HepG2 (cell line): ENCODE measurements around the gene METAP1D. TPM values are rescaled to one million over a fixed set of nuclear protein-coding genes. Genes with fewer than 3 reads are reported as not detected.
A peak's percentile ranks its signal among the peaks of the same experiment; 100 is the strongest.

Experiments
- ARID5B ChIP-seq: IDR thresholded peaks from 2 replicates; pipeline ENCODE4 v1.4.0; 2020; ENCODE audit warnings: mild to moderate bottlenecking, missing genetic modification reagents
- CREM ChIP-seq, 2 experiments: sonication (generic) in 1 of 2; formaldehyde crosslinking in 1 of 2; IDR thresholded peaks; 2 replicates each; pipeline versions ENCODE4 v1.4.0 to v1.6.1; 2016 to 2020; ENCODE audit warnings: antibody characterized with exemption in 1 of 2, mild to moderate bottlenecking in 1 of 2, missing genetic modification reagents in 1 of 2
- ERF ChIP-seq: IDR thresholded peaks from 2 replicates; pipeline ENCODE4 v1.6.1; 2018; ENCODE audit warnings: missing biosample characterization, missing genetic modification reagents
- HOXA7 ChIP-seq: sonication (generic); formaldehyde crosslinking; IDR thresholded peaks from 2 replicates; pipeline ENCODE4 v1.8.1; 2022; ENCODE audit warnings: mild to moderate bottlenecking, missing genetic modification reagents, moderate library complexity
- MED13 ChIP-seq: sonication (generic); formaldehyde crosslinking; IDR thresholded peaks from 2 replicates; pipeline ENCODE4 v1.5.0; 2020; ENCODE audit warnings: missing genetic modification reagents
- MXD1 ChIP-seq: sonication (generic); formaldehyde crosslinking; IDR thresholded peaks from 2 replicates; pipeline ENCODE4 v1.4.0; 2020; ENCODE audit warnings: mild to moderate bottlenecking, missing genetic modification reagents
- SALL2 ChIP-seq: sonication (generic); formaldehyde crosslinking; IDR thresholded peaks from 2 replicates; pipeline ENCODE4 v1.8.1; 2023; ENCODE audit warnings: mild to moderate bottlenecking, missing genetic modification reagents, inconsistent platforms
- SETDB1 ChIP-seq: sonication (generic); formaldehyde crosslinking; IDR thresholded peaks from 2 replicates; pipeline ENCODE4 v1.5.1; 2020; ENCODE audit warnings: missing genetic modification reagents, mild to moderate bottlenecking, borderline replicate concordance
- STAT5B ChIP-seq: sonication (generic); formaldehyde crosslinking; IDR thresholded peaks from 2 replicates; pipeline ENCODE4 v1.4.0; 2020; ENCODE audit warnings: missing genetic modification reagents
- TERF1 ChIP-seq: sonication (generic); formaldehyde crosslinking; IDR thresholded peaks from 2 replicates; pipeline ENCODE4 v1.8.0; 2022; ENCODE audit warnings: mild to moderate bottlenecking, missing genetic modification reagents, moderate library complexity
- THAP9 ChIP-seq: sonication (generic); formaldehyde crosslinking; IDR thresholded peaks from 2 replicates; pipeline ENCODE4; 2020; ENCODE audit warnings: missing genetic modification reagents, mild to moderate bottlenecking, borderline replicate concordance
- ZNF768 ChIP-seq: sonication (generic); formaldehyde crosslinking; IDR thresholded peaks from 2 replicates; pipeline ENCODE4 v1.4.0; 2020; ENCODE audit warnings: missing genetic modification reagents
- polyA plus RNA-seq, 8 experiments: library from polyadenylated mRNA; depleted of rRNA in 3 of 8; stranded (reverse) in 7 of 8; unstranded in 1 of 8; fragments of >200 nt; fragmentation: Illumina TruSeq in 4 of 8; extraction: Trizol in 4 of 8; gene quantifications; 2 replicates each; pipeline versions ENCODE4 v1.2.1 to v1.2.3, GENCODE V29; 2011 to 2016; ENCODE audit warnings: low read depth in 4 of 8, missing spikeins in 1 of 8, mixed read lengths in 1 of 8; ENCODE audit not compliant: insufficient read depth in 1 of 8
- total RNA-seq, 5 experiments: library from RNA; depleted of rRNA; stranded (reverse); fragments of >200 nt; fragmentation: Illumina TruSeq; extraction: Trizol; gene quantifications; 2 replicates each; pipeline ENCODE4 v1.2.3, GENCODE V29; 2016; ENCODE audit warnings: low read depth in 1 of 5
- TF ChIP-seq, protein P1 (sequence below): sonication (generic); formaldehyde crosslinking; IDR thresholded peaks from 2 replicates; pipeline ENCODE4 v1.8.0; 2022; ENCODE audit warnings: missing genetic modification reagents, mild to moderate bottlenecking, inconsistent platforms, borderline replicate concordance
- TF ChIP-seq, protein P2 (sequence below): sonication (generic); formaldehyde crosslinking; IDR thresholded peaks from 2 replicates; pipeline ENCODE4 v1.4.0; 2020; ENCODE audit warnings: missing genetic modification reagents, borderline replicate concordance

METAP1D gene
- total and polyA plus RNA-seq, 2 of the 13 experiments (the other 11 are each of a cell fraction or from before 2014, with no cell fraction given), result 14.7 to 21.6 TPM

DNA sequence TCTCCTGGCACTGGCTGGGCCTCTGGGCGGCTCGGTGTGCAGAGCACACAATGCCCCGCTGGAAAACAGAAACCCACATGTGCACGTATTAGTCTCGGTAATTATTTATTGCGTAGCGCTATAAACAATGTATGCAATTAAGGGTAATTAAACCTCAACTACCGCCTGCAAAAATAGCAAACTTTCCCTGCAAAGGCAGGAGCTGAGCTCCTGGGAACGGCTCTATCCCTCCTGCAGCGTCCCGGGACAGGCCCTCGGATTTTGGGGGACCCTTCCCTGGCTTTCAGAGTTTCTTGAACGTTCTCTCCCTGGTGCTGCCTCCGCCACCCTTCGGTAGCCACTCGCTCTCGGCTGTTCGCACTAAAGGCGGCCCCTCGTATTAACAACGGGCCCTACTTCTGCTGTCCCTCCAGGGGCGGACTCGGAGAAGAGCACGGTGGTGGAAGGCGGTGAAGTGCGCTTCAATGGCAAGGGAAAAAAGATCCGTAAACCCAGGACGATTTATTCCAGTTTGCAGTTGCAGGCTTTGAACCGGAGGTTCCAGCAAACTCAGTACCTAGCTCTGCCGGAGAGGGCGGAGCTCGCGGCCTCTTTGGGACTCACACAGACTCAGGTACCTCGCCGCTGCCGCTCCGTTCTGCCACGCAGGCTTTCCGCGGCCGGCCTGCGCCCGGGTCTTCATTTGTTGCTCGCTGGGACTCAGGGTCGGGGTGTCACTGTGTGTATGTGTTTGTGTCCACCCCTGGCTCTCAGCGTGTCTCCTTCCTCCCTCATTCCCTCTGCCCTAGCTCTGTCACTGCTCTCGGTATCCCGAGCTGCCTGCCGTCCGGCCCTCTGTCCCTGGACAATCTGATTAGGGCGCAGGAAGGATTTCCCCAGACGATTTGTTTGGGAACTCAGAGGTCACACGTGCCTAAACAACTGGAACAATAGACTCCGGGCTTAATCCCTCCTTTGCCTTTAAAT is 86.8 kb downstream of the METAP1D start (continued):
- no peak for TF ChIP-seq MXD1 (CRISPR knock-in tag)
- no peak for TF ChIP-seq STAT5B
- TF ChIP-seq CREM (IDR thresholded peaks at IDR 0.05), result no peak
- TF ChIP-seq CREM (CRISPR knock-in tag; IDR thresholded peaks at IDR 0.05), result no peak
- no peak for TF ChIP-seq ZNF768 (CRISPR knock-in tag)
- TF ChIP-seq THAP9 (CRISPR knock-in tag), result 0 out of 2 replicates have a peak, but pooled peaks have one; percentile 17
- TF ChIP-seq, protein P1, sequence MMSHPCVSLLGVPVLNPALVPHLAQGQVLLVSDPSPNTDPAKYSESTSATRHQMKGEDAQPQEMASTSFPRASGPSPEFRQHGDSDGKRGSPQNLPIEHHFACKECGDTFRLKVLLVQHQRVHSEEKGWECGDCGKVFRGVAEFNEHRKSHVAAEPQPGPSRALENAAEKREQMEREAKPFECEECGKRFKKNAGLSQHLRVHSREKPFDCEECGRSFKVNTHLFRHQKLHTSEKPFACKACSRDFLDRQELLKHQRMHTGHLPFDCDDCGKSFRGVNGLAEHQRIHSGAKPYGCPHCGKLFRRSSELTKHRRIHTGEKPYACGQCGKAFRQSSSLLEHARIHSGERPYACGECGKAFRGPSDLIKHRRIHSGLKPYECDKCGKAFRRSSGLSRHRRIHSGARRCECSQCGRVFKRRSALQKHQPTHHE (CRISPR knock-in tag), result no peak
- TF ChIP-seq HOXA7 (CRISPR knock-in tag), result no peak
- TF ChIP-seq ARID5B, result peak; percentile 30
- no peak for TF ChIP-seq SETDB1 (CRISPR knock-in tag)
- TF ChIP-seq ERF (CRISPR knock-in tag), result 0 out of 2 replicates have a peak, but pooled peaks have one; percentile 47
- no peak for TF ChIP-seq TERF1 (CRISPR knock-in tag)
- no peak for TF ChIP-seq SALL2 (CRISPR knock-in tag)
- TF ChIP-seq MED13 (CRISPR knock-in tag), result no peak; the same call in 1 of the 2 replicates
- TF ChIP-seq, protein P2, sequence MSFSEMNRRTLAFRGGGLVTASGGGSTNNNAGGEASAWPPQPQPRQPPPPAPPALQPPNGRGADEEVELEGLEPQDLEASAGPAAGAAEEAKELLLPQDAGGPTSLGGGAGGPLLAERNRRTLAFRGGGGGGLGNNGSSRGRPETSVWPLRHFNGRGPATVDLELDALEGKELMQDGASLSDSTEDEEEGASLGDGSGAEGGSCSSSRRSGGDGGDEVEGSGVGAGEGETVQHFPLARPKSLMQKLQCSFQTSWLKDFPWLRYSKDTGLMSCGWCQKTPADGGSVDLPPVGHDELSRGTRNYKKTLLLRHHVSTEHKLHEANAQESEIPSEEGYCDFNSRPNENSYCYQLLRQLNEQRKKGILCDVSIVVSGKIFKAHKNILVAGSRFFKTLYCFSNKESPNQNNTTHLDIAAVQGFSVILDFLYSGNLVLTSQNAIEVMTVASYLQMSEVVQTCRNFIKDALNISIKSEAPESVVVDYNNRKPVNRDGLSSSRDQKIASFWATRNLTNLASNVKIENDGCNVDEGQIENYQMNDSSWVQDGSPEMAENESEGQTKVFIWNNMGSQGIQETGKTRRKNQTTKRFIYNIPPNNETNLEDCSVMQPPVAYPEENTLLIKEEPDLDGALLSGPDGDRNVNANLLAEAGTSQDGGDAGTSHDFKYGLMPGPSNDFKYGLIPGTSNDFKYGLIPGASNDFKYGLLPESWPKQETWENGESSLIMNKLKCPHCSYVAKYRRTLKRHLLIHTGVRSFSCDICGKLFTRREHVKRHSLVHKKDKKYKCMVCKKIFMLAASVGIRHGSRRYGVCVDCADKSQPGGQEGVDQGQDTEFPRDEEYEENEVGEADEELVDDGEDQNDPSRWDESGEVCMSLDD (CRISPR knock-in tag), result no peak
